ENCODE measurements around the gene RHOF.

Gene RHOF

DNA sequence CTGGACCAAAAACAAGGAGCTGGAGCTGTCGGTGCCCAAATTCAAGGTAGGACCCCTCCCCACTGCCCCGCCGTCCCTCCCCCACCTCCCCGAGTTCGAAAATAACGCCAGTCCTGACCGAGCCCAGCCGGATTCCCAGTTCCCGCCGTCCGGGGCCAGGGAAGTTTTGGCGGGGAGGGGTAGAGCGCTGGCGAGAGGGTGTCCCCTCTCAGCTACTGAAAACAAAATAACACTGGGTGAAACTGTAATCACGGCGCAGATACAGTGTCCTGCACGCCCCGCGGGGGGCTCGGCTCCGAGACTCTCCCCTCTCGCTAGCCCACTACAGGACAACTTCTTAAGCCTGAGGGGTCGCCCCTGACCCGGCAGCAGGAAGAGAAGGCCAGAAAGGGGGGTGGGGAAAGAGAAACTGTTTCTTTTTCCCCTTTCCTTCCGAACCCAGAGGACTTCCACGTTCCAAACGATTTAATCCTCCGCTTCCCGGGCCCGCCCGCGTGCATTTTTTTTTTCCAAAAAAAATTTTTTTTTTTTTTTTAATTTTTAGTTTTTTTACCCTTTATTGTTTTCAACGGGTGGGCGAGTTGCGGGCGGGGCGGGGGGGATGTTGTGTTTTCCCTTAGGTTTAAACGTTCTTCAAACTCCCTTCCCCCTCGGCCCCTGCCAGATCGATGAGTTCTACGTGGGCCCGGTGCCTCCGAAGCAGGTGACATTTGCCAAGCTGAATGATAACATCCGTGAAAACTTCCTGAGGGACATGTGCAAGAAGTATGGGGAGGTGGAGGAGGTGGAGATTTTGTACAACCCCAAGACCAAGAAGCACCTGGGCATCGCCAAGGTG lies 11.9 kb upstream of the RHOF start:
- no peak for DNase-seq (ENCODE audit: low read depth in 2 of 3, low spot score in 2 of 3)

DNA sequence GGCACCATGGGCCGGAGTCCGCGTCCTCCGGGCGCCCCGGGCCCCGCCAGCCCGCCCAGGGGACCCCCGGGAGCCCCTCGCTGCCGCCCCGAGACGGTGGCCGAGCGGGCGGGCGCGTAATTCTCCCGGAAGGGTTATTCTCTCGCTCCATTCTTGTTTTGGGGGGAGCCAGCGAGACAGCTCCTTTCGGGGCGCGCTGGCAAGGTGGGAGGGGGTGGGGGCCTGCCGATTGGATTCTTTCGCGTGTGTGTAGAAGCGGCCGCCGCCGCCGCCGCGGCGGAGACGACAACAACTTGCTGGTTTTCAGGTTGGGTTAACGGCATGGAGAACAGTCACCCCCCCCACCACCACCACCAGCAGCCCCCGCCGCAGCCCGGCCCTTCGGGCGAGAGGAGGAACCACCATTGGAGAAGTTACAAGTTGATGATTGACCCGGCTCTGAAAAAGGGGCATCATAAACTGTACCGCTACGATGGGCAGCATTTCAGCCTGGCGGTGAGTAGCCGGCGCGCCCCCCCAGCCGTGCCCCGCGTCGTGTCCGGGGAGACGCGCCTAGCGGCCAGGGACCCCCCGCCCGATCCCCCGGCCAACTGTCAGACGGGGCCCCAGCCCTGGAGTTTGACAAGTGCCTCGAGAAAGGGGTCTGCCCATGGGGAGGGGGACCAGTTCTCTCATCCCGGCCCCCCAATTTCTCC lies 11.1 kb upstream of the RHOF start:
- DNase-seq (ENCODE audit: low read depth in 2 of 3, low spot score in 2 of 3): no peak

DNA sequence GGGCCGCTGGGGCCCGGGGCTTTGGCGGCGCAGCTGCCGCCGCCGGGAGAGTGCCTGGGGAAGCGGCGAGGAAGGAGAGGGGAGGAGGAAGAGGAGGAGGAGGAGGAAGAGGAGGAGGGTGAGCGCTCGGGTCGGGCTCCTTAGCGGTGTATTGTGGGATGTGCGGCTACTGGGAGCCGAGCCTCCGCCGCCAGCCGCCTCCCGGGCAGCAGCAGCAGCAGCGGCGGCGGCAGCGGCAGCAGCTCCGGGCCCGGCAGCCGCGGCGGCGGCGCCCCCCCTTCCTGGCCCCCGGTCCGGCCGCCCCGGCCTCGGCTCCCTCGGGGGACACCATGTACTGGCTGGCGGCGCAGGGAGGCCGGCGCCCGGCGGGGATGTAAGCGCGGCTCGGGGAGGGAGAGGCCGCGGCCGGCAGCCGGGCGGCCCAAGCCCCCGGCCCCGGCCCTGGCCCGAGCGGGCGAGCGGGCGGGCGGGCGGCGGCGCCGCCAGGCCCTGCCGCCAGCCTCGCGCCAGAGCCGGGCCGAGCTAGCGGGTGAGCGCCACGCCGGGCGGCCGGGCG lies 10.5 kb upstream of the RHOF start, which contains the start of gene SETD1B:
TSS of gene SETD1B (plus strand) at position 149 of the 556 bp plus-strand sequence. CDS start 729 bp downstream, outside the sequence.
- no peak for DNase-seq (ENCODE audit: low read depth in 2 of 3, low spot score in 2 of 3)

- peak; percentile 66 to 83 (median 75) for DNase-seq (ENCODE audit: low read depth in 2 of 3, low spot score in 2 of 3)
Observed at GRCh38 chr12:121802843-121803698, 9.6 kb upstream of the RHOF start.

DNA sequence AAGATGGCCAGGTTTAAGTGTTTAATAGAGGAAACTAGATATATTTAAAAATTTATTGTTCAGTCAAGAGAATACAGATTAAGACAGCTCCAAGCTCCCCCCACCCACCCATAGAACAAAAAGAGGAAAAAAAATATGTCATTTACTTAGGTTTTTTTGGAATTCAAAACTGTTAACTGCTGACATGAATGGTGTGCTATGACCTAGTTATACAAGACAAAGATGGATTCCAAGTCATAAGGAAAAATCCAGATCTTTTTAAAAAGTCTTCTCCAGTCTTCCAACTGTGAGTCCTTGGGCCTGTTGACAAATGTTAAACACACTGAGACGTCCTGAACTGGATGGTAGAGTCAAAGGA lies 9.0 kb upstream of the RHOF start:
- DNase-seq (ENCODE audit: low read depth in 2 of 3, low spot score in 2 of 3): no peak

DNA sequence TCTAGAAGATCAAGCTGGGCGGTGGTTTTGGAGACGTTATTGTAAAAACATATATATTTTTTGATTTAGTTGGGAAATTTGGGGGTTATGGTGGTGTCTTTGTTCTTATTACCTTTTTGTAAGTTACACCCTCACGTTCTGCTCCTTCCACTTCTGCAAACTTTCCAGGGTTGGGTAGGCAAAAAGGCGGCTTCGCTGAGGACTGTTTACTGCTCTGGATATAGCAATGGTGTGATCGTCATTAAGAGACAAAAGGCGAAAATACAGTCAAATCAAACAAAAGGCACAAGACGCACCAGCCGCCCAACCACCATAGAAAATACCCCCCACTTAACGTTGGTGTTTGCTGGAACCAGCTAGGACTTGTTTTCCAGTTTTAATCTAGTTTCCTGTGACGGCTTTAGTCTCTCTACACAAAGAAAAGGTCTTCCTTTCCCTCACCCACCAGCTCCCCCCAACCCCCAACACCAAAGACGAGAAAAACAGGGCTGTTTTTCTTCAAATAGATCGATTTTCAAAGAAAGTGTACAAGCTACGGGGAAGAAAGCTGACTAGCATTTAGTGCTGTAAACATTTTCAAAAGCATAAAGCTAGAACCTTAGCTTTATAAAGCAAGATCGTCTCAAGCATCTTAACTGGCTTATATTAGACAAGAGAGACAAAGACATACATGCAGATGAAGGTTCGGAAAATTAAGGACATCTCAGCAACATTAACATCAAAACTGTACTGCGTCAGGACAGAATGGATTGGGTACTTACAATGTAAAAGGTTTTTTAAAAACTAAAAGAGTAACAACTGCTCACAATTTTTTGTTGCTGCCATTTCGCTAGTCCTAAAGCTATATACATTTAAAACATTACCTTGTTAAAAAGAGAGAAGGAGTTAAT lies 8.4 kb upstream of the RHOF start:
- DNase-seq (ENCODE audit: low read depth in 2 of 3, low spot score in 2 of 3): no peak

DNA sequence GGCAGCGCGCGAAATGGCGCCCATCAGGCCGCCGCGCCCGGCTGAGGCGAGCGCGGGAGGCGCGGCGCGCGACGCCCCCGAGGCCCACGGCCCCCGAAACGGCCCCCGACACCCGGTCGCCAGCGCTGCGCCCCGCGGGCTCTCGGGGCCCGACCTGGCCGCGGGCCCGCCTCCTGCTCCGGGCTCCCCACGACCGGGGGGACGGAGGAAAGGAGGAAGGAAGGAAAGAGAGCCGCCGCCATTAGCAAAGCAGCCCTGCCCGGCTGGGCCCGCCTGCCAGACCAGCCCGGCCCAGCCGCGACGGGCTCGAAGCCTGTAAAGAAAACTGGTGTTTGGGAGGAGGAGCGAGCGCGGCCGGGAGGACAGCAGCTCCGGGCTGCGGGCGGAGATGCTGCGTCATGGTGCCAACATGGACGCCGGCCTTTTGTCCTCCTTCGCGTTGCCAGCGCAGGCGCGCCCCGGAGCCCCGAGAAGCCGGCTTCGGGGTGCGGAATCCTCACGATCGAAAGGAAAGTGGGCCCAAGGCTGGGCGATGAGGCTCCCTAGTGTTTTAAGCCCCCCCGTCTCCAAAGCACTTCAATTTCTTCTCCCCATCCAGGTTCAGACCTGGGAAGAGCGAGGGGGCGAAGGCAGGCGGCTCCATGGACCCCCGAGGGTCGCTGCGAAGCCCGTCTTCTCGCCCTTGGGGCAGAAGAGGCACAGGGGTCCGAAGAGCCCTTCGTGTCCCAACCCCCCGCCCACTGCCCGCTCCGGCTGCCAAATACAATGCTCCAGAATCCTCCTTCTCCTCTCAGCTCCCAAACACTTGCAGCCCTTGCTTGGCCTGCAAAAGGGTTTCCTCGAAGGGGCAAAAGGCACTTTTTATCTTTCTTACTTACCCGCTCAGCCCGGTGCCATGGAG lies 7.5 kb upstream of the RHOF start:
- no peak for DNase-seq (ENCODE audit: low read depth in 2 of 3, low spot score in 2 of 3)

DNA sequence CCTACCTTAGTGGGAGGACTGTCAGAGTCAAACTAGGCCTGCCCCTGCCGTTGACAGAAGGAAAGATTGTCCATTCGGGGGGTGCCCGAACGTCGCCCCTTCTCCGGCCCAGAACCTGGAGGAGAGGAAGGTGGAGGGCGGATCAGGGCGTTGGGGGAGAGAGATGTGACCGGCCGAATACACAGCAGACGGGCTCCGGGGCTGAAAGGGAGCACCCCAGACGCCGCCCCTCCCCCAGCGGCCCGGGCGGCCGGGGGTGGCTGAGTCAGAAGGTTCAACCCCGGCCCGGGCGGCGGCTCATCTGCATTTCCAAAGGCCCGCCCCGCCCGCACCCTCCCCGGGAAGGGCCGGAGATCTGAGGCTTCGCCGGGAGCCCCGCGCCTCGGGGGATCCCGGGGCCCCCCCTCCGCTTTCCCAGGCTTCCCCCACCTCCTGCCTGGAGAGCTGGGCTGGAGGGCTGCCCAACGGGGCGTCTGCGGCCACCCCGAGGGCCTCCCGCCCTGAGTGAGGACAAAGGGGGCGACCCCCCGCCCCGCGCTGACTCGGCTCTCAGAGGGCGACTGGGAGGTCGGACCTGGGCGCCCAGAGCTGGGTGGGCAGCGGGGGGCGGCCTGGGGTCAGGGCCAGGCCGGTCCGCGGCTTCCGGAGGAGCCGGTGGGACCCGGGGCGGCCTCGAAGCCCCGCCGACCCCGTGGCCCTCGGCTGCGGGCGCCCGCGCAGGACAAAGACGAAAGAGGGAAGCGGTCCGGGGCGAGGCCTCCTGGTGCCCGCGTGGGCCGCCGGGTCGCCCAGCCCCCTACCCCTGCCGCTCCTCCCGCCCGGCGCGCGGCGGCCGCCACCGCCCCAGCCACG lies 6.6 kb upstream of the RHOF start:
- DNase-seq (ENCODE audit: low read depth in 2 of 3, low spot score in 2 of 3): peak in 2 of 3 experiments; percentile 71 to 81

GRCh38 chr12:121799156-121799841 lies 5.8 kb upstream of the RHOF start:
- no peak for DNase-seq (ENCODE audit: low read depth in 2 of 3, low spot score in 2 of 3)

DNA sequence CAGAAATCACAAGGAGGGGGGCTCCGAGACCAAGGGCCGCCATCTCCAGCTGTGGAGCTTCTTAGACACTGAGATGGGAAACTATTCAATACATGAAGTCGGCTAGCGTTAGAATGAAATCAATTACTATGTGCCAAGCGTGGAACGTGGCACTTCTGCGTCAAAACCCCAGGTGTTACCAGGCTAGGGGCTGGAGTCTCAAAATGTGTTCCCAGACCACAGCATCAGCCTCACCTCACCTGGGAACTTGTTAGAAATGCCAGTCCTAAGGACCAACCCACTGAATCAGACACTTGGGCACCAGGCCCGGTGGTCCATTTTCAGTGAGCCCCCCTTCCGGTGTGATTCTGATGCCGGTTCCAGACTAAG lies 5.3 kb upstream of the RHOF start:
- DNase-seq (ENCODE audit: low read depth in 2 of 3, low spot score in 2 of 3): no peak

- DNase-seq (ENCODE audit: low read depth in 2 of 3, low spot score in 2 of 3): no peak
Observed at GRCh38 chr12:121797937-121798786, 4.7 kb upstream of the RHOF start.

GRCh38 chr12:121796855-121797751 lies 3.6 kb upstream of the RHOF start:
- DNase-seq (ENCODE audit: low read depth in 2 of 3, low spot score in 2 of 3): no peak

GRCh38 chr12:121795034-121795968 lies 1.8 kb upstream of the RHOF start:
- peak in 2 of 3 experiments; percentile 87 to 89 for DNase-seq (ENCODE audit: low read depth in 2 of 3, low spot score in 2 of 3)

DNA sequence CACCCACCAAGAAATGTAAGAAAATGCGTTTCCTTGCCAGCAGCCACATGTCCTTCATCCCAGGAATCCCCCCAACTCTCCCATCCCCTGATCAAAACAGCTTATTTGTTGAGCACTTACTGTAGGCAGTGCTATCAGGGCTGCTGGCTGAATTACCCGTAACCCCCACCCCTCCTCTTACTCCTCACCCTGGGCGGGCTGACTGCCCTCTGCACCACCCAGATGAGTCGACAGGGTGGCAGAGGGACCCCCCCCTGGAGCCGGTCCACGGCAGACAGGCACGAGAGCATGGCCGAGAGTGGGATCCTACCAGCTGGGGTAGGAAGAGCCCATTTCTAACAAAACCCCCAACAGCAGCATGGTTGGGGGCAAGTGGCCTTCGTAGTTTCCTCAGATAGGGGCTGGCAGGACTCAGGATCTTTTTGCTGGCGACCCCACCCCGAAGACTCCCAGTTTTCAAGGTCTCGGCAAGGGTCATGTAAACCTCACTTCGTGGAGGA lies 1.1 kb upstream of the RHOF start:
- DNase-seq (ENCODE audit: low read depth in 2 of 3, low spot score in 2 of 3): peak in 1 of 3 experiments; percentile 59
